Measurements from ENCODE around the gene GPR61. TPM values are rescaled to one million over a fixed set of nuclear protein-coding genes. Genes with fewer than 3 reads are reported as not detected.

GPR61 gene
- total RNA-seq, 4 donors from 2014 or later, result 0.59 to 0.60 TPM; not detected in 2

- TF ChIP-seq EP300 (IDR thresholded peaks at IDR 0.05) (no peak), CTCF (IDR thresholded peaks at IDR 0.05) (no peak), POLR2A (IDR thresholded peaks at IDR 0.05) (no peak)
- DNase-seq (ENCODE audit: low spot score in 2 of 2), result no peak
- Histone ChIP-seq H3K4me3 (no peak overlapping the region), H3K27ac (no peak overlapping the region), H3K36me3 (peaks cover 0 to 68% (median 0%) of the 10 kb centered on the region in 3 donors), H3K9me3 (no peaks in the 10 kb centered on the region), H3K27me3 (no peaks in the 10 kb centered on the region), H3K4me1 (no peaks in the 10 kb centered on the region)
- 82 to 89% methylated on average over 2 of the region's 2 CpGs for WGBS, 2 donors
These were observed 55.9 kb downstream of the GPR61 start for GRCh38 chr1:109595531-109595930.

Small RNA genes lying within 50 kb of the gene (small RNA-seq; reads per million reads assigned to genes)
- not detected for gene RNU6V

Other genes starting within 250 kb of the GPR61 start
- gene MYBPHL, start 232.9 kb upstream of the GPR61 start, total RNA-seq, result not detected
- gene SORT1, start 142.0 kb upstream of the GPR61 start, total RNA-seq, result 100 to 1,000 TPM; 145 to 199 (median 189) TPM
- 10 to 100 TPM; 20.5 to 28.8 (median 24.9) TPM for gene PSMA5, start 113.4 kb upstream of the GPR61 start, total RNA-seq
- gene SYPL2, start 73.3 kb upstream of the GPR61 start, total RNA-seq, result 1 to 10 TPM; 1.5 to 3.5 (median 2.4) TPM
- 1 to 10 TPM; 6.5 to 6.8 (median 6.5) TPM for gene ATXN7L2, start 56.0 kb upstream of the GPR61 start, total RNA-seq
- 1 to 10 TPM; 4.4 to 8.4 (median 5.6) TPM for gene CYB561D1, start 45.8 kb upstream of the GPR61 start, total RNA-seq
- gene AMIGO1, start 30.1 kb upstream of the GPR61 start, total RNA-seq, result 10 to 100 TPM in 1 of 4 donors, 1 to 10 TPM in 3; 8.1 to 10.3 (median 8.4) TPM
- 1 to 10 TPM; 4.0 to 6.3 (median 5.1) TPM for gene GNAI3, start 8.7 kb downstream of the GPR61 start, total RNA-seq
- gene GNAT2, start 79.7 kb downstream of the GPR61 start, total RNA-seq, result not detected
- gene AMPD2, start 80.0 kb downstream of the GPR61 start, total RNA-seq, result 100 to 1,000 TPM in 2 of 4 donors, 10 to 100 TPM in 2; 70.6 to 113 (median 94.7) TPM
- gene GSTM4, start 116.2 kb downstream of the GPR61 start, total RNA-seq, result 10 to 100 TPM; 16.3 to 47.0 (median 35.2) TPM
- 100 to 1,000 TPM in 2 of 4 donors, 10 to 100 TPM in 2; 87.1 to 120 (median 103) TPM for gene GSTM2, start 128.2 kb downstream of the GPR61 start, total RNA-seq
- gene GSTM1, start 147.9 kb downstream of the GPR61 start, total RNA-seq, result 10 to 100 TPM in 1 of 4 donors, not detected in 3; 14.1 TPM
- gene GSTM5, start 172.4 kb downstream of the GPR61 start, total RNA-seq, result 1 to 10 TPM; 1.1 to 9.2 (median 2.8) TPM
- 100 to 1,000 TPM in 1 of 4 donors, 10 to 100 TPM in 3; 37.2 to 134 (median 79.7) TPM for gene GSTM3, start 201.2 kb downstream of the GPR61 start, total RNA-seq
- gene EPS8L3, start 224.1 kb downstream of the GPR61 start, total RNA-seq, result not detected

All from tibial nerve (tissue), 4 donors.